NT2/D1 (cell line): ENCODE measurements around the gene GTPBP3.

ENCODE experiments used
- DNase-seq: peaks from one replicate; pipeline ENCODE4 v3.0.0-alpha.2; 2011; ENCODE audit warnings: low read depth, low spot score
- H3K27me3 ChIP-seq: 2 replicates; pipeline ENCODE4 v1.6.0; 2011; ENCODE audit warnings: mild to moderate bottlenecking; ENCODE audit not compliant: insufficient read length, insufficient read depth
- H3K36me3 ChIP-seq: 2 replicates; pipeline ENCODE4 v1.6.1; 2011; ENCODE audit warnings: mild to moderate bottlenecking, low read length, mixed read lengths; ENCODE audit not compliant: insufficient read depth, insufficient read length
- H3K4me1 ChIP-seq: 2 replicates; pipeline ENCODE4 v1.5.1; 2011; ENCODE audit not compliant: insufficient read depth, insufficient read length
- H3K4me3 ChIP-seq: 2 replicates; pipeline ENCODE4 v1.5.1; 2011; ENCODE audit warnings: low read depth; ENCODE audit not compliant: insufficient read length
- H3K9ac ChIP-seq: 2 replicates; pipeline ENCODE4 v1.6.0; 2011; ENCODE audit warnings: low read depth; ENCODE audit not compliant: insufficient read length
- H3K9me3 ChIP-seq: 2 replicates; pipeline ENCODE4 v1.5.1; 2011; ENCODE audit warnings: mild to moderate bottlenecking, low read length; ENCODE audit not compliant: insufficient read depth
- SUZ12 ChIP-seq: IDR thresholded peaks from 2 replicates; pipeline ENCODE4 v1.6.1; 2011; ENCODE audit not compliant: insufficient read length, insufficient read depth; ENCODE audit errors: extremely low read depth
- YY1 ChIP-seq: IDR thresholded peaks from 2 replicates; pipeline ENCODE4 v1.6.1; 2011; ENCODE audit not compliant: insufficient read length, insufficient read depth
- ZNF274 ChIP-seq: IDR thresholded peaks from 2 replicates; pipeline ENCODE4 v1.6.1; 2011; ENCODE audit warnings: mild to moderate bottlenecking, low read depth, low read length

The GTPBP3 gene

DNA sequence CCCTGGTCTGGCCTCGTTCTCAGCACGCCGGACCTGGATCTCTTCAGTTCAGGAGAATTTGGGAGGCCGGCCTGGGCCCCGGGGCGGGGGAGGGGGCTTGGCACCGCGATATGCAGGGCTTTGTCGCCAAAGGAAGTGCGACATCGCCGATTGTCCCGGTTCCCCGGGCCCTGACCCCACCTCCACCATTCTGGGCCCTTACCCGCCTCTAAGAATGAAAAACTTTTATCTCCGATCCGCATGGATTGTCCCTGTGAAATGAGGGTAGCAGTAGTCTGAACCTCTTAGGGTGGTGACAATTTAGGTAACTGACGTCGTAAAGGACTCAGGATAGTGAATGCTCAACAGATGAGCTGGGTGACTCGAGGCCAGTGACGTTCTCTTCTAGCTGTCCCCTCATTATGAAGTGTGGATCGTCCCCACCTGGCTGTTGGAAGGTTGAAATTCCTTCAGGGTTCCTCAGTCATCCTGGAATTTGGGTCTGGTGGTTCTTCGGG, 27.3 kb upstream of the GTPBP3 start:
- Histone ChIP-seq H3K27me3 (no peaks in the 10 kb centered on the region), H3K4me3 (peak overlapping the region; percentile 78), H3K9ac (peak overlapping the region; percentile 89), H3K9me3 (no peaks in the 10 kb centered on the region), H3K4me1 (peaks cover 23% of the 10 kb centered on the region), H3K36me3 (peaks cover 35% of the 10 kb centered on the region)
- no peak for DNase-seq
- TF ChIP-seq ZNF274 (no peak), SUZ12 (no peak), YY1 (no peak)

DNA sequence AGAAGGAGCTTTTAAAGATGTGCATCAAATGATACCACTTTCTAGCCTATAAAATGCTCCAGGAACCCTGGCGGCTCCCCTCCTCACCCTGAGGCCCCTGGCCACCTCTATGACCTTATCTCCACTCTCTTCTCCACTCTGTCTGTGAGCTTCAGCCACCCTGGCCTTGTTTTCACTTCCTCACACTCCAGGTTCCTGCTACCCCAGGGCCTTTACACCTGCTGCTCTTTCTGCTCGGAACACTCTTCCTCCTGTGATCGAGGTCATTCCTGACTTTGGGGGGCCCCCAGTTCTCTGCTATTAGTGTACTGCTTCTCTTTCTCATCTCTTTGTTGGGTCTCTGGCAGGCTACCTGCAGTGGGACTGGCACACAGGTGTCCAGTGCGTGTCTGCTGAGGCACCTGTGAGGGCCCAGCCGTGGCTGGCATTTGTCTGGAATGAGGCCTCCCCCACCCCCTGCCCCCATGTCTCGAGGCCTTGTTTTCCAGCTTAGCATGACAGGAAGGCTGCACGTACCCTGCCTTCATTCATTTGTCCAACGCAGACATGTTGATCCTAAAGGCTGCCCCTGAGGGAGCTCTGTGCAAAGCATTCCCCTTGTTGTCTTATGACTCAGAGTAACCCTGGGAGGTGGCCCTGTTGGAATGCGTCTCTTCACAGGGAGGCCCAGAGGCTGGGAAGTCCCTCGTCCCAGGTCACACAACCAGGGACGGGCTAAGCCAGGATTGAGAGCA, 25.7 kb upstream of the GTPBP3 start:
- Histone ChIP-seq H3K4me3 (no peak overlapping the region), H3K27me3 (no peaks in the 10 kb centered on the region), H3K9ac (peak overlapping the region; percentile 62), H3K4me1 (peaks cover 23% of the 10 kb centered on the region), H3K36me3 (peaks cover 47% of the 10 kb centered on the region), H3K9me3 (no peaks in the 10 kb centered on the region)
- DNase-seq, result no peak
- TF ChIP-seq SUZ12, result no peak
- TF ChIP-seq YY1, result no peak
- TF ChIP-seq ZNF274, result no peak

DNA sequence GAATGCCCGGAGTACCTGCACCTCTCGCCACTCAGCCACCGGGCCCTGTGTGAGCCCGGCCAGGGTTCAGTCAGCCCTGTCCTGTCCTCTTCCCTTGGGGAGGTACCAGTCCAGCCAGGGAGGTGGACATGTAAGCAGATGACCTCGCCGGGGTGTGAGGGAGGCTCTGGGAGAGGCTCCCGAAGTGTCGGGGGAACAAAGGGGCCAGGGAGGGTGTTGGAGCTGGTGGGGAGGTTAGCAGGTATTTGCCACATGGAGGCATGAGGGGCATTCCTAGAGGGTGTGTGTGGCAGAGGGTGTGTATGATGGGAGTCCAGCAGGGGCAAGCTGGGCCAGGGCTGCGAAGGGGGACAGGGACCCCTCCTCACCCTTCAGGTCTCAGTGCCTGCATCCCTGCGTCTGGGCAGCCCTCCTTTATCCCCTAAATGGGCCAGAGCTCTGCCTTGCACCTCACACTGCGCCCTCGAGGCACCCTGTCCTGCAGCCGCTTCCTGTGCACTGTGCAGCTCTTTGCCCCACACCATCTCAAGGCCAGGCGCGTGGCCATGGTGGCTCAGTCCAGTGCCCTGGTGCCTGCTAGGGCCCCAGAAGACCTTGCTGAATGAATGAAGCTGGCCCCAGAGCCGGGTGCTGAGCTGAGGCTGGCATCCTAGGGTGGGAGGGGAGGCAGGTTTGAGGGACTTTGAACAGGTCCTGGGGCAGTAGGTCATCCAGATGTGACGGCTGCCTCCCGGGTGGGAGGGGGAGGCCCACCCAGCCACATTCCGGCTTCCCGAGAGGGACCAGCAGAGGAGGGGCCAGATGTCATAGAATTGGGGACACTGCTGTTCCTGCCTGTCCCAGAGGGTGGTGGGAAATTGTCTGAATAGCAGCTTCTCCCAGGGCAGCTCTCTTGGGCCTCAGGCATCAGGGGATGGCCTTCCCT, 24.9 kb upstream of the GTPBP3 start:
- Histone ChIP-seq H3K9me3 (no peaks in the 10 kb centered on the region), H3K36me3 (peaks cover 49% of the 10 kb centered on the region), H3K9ac (peak overlapping the region; percentile 62), H3K27me3 (no peaks in the 10 kb centered on the region), H3K4me1 (peaks cover 23% of the 10 kb centered on the region), H3K4me3 (no peak overlapping the region)
- TF ChIP-seq YY1, result no peak
- TF ChIP-seq ZNF274, result no peak
- TF ChIP-seq SUZ12, result no peak
- no peak for DNase-seq

DNA sequence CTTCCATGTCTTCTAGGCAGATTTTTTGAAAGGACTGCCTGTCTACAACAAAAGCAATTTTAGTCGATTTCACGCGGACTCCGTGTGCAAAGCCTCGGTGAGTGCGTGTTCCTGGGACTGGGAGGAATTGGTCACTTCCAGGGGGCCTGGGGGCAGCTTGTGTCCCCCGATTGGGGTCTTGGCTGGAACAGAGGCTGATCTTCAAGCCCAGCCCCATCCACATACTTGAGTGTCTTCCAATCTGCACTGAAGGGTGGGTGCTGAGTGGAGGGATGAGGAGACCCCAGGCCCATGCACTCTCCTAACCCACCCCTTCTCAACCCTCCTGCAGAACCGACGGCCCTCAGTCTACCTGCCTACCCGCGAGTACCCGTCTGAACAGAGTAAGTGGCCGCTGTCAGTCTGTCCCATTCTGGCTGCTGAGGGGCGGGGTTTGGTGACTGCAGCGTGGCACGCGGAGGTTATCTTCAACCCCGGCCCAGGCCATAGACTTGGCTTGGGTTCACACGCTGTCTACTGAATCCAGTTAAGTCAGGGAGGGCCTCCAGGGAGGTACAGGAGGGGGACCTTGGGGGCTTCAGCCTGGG, 23.3 kb upstream of the GTPBP3 start:
- DNase-seq, result no peak
- Histone ChIP-seq H3K36me3 (peaks cover 55% of the 10 kb centered on the region), H3K4me3 (no peak overlapping the region), H3K9me3 (no peaks in the 10 kb centered on the region), H3K9ac (no peak overlapping the region), H3K4me1 (peaks cover 23% of the 10 kb centered on the region), H3K27me3 (no peaks in the 10 kb centered on the region)
- TF ChIP-seq YY1 (no peak), SUZ12 (no peak)

DNA sequence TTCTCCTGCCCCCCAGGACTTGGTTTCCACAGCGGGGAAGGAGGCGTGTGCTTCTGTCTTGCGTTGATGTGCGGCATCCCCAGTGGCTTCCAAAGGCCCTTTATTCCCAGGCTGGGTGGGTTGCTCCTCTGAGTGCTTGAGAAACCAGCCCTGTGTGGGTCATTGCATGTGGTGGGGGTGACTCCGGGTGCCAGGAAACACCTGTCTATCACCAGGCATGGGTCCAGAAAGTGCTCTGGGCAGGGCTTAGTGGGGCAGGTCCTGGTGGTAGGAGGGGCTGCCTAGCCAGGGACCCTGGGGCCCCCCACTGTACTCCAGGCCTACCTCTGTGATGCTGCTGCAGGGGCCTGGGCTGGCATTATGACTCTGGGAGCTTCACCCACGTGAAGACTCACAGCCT, 18.4 kb upstream of the GTPBP3 start:
- H3K27me3 ChIP-seq, result no peaks in the 10 kb centered on the region
- H3K4me1 ChIP-seq, result peaks cover 11% of the 10 kb centered on the region
- TF ChIP-seq YY1 (no peak), ZNF274 (no peak), SUZ12 (no peak)
- peaks cover 69% of the 10 kb centered on the region for H3K36me3 ChIP-seq
- no peaks in the 10 kb centered on the region for H3K9me3 ChIP-seq
- no peak overlapping the region for H3K4me3 ChIP-seq
- H3K9ac ChIP-seq, result no peak overlapping the region
- no peak for DNase-seq

DNA sequence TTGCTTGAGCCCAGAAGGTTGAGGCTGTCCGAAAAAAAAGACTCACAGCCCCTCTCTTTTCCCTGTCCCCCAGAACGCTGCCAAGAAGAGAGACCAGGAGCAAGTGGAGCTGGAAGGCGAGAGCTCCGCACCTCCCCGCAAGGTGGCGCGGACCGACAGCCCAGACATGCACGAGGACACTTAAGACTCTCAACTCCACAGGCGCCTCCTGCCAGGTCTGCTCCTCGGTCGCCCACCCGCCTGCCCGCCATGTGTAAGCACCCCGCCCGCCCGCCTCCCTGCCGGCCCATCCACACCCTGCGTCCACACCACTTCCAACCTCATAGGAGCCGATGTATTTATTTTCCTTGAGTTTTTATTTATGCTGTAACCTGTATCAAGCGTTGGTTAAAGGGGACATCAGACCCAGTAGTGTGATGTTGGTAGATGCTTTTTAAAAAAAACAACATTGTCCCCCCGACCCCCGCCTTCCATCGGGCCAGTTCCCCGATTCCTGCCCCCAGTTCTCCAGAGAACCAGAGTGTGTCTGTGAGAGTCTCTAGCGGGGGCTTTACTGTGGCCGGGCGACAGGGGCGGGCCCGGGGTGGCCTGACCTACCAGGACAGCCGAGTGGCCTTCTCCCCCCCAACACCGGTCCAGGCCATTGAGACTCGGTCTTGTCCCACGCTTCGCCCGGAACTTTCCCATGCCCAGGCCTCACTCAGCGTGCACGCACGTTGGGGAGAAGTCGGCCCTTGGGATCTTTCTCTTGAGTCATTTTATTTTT, 17.7 kb upstream of the GTPBP3 start:
- peaks cover 14% of the 10 kb centered on the region for H3K4me1 ChIP-seq
- no peak overlapping the region for H3K9ac ChIP-seq
- TF ChIP-seq YY1 (no peak), ZNF274 (no peak), SUZ12 (no peak)
- no peak for DNase-seq
- H3K27me3 ChIP-seq, result no peaks in the 10 kb centered on the region
- H3K36me3 ChIP-seq, result peaks cover 68% of the 10 kb centered on the region
- no peaks in the 10 kb centered on the region for H3K9me3 ChIP-seq
- H3K4me3 ChIP-seq, result no peak overlapping the region
